Nephron progenitor cell (in vitro differentiated cells): Measurements from ENCODE around the gene SDK2.
"Not testable (repeated sequence)": the region's sequence is repeated elsewhere in the genome, so short reads cannot be mapped to it uniquely, and the experiment has no call there.

Source experiments
- DNase-seq: peaks from one replicate; pipeline ENCODE4 v3.0.0; 2021
- H3K27ac Mint-ChIP-seq: 2 replicates; pipeline ENCODE4 v1.8.0; 2021; ENCODE audit warnings: mild to moderate bottlenecking, moderate library complexity, mixed read lengths
- H3K27me3 Mint-ChIP-seq: 2 replicates; pipeline ENCODE4 v1.8.0; 2021; ENCODE audit warnings: mild to moderate bottlenecking, low read depth, mixed read lengths; ENCODE audit not compliant: poor library complexity
- H3K36me3 Mint-ChIP-seq: 2 replicates; pipeline ENCODE4 v1.8.0; 2021; ENCODE audit warnings: low read depth, mixed read lengths
- H3K4me1 Mint-ChIP-seq: 2 replicates; pipeline ENCODE4 v1.8.0; 2021; ENCODE audit warnings: mixed read lengths
- H3K4me3 Mint-ChIP-seq: 2 replicates; pipeline ENCODE4 v1.8.0; 2021; ENCODE audit warnings: mild to moderate bottlenecking, moderate library complexity, mixed read lengths
- H3K9me3 Mint-ChIP-seq: 2 replicates; pipeline ENCODE4 v1.8.0; 2021; ENCODE audit warnings: mild to moderate bottlenecking, moderate library complexity, mixed read lengths
- CTCF ChIP-seq: fragments of 200-600 bp; sonication (generic); IDR thresholded peaks from 2 replicates; pipeline ENCODE4 v1.5.0; 2021; ENCODE audit warnings: antibody characterized with exemption

Gene SDK2

GRCh38 chr17:73336408-73337329 lies 307.6 kb downstream of the SDK2 start:
- H3K27ac Mint-ChIP-seq = no peak overlapping the region
- no peak for TF ChIP-seq CTCF
- no peaks in the 10 kb centered on the region for H3K9me3 Mint-ChIP-seq
- peaks cover 3% of the 10 kb centered on the region for H3K27me3 Mint-ChIP-seq
- H3K4me3 Mint-ChIP-seq = no peak overlapping the region
- H3K36me3 Mint-ChIP-seq = no peaks in the 10 kb centered on the region
- no peak for DNase-seq
- peaks cover 55% of the 10 kb centered on the region for H3K4me1 Mint-ChIP-seq

GRCh38 chr17:73335591-73336407 lies 308.4 kb downstream of the SDK2 start:
- no peak for DNase-seq
- Mint-ChIP-seq H3K27me3 (peaks cover 3% of the 10 kb centered on the region), H3K36me3 (no peaks in the 10 kb centered on the region), H3K4me3 (no peak overlapping the region), H3K9me3 (no peaks in the 10 kb centered on the region), H3K4me1 (peaks cover 48% of the 10 kb centered on the region), H3K27ac (no peak overlapping the region)
- no peak for TF ChIP-seq CTCF

- TF ChIP-seq CTCF = no peak
- no peak for DNase-seq
- H3K27me3 Mint-ChIP-seq = peaks cover 3% of the 10 kb centered on the region
- H3K27ac Mint-ChIP-seq = no peak overlapping the region
- peaks cover 42% of the 10 kb centered on the region for H3K4me1 Mint-ChIP-seq
- H3K36me3 Mint-ChIP-seq = no peaks in the 10 kb centered on the region
- no peak overlapping the region for H3K4me3 Mint-ChIP-seq
- no peaks in the 10 kb centered on the region for H3K9me3 Mint-ChIP-seq
Measured at GRCh38 chr17:73334771-73335513, 309.3 kb downstream of the SDK2 start.

- not testable (repeated sequence) for H3K27me3 Mint-ChIP-seq, H3K27ac Mint-ChIP-seq, DNase-seq, H3K9me3 Mint-ChIP-seq, H3K4me3 Mint-ChIP-seq, H3K36me3 Mint-ChIP-seq
- peaks cover 32% of the 10 kb centered on the region for H3K4me1 Mint-ChIP-seq
Measured at GRCh38 chr17:73333445-73333844, 310.8 kb downstream of the SDK2 start.

- Mint-ChIP-seq H3K27me3 (peaks cover 4% of the 10 kb centered on the region), H3K4me1 (peaks cover 20% of the 10 kb centered on the region), H3K9me3 (no peaks in the 10 kb centered on the region), H3K36me3 (no peaks in the 10 kb centered on the region), H3K4me3 (no peak overlapping the region), H3K27ac (no peak overlapping the region)
- no peak for DNase-seq
- no peak for TF ChIP-seq CTCF
Measured at GRCh38 chr17:73331060-73331459, 313.2 kb downstream of the SDK2 start.

- Mint-ChIP-seq H3K36me3 (no peaks in the 10 kb centered on the region), H3K9me3 (no peaks in the 10 kb centered on the region), H3K27me3 (peaks cover 8% of the 10 kb centered on the region), H3K4me3 (no peak overlapping the region), H3K27ac (no peak overlapping the region), H3K4me1 (peaks cover 44% of the 10 kb centered on the region)
- no peak for TF ChIP-seq CTCF
- DNase-seq = no peak
Measured at GRCh38 chr17:73327676-73328075, 316.6 kb downstream of the SDK2 start.
